H1 (cell line): Measurements from ENCODE around the gene PRDX2. TPM values are rescaled to one million over a fixed set of nuclear protein-coding genes. Genes with fewer than 3 reads are reported as not detected.

Experiments
- CBX8 ChIP-seq: fragments of 300-800, 300-1000 bp; sonication (generic); IDR thresholded peaks from 2 replicates; pipeline ENCODE4 v1.7.1; 2016; ENCODE audit warnings: low read depth, low read length, borderline replicate concordance
- KDM4A ChIP-seq: IDR thresholded peaks from one replicate; pipeline ENCODE4 v1.7.1; 2012; ENCODE audit warnings: low read depth, mild to moderate bottlenecking, moderate library complexity, low read length, inconsistent platforms; ENCODE audit not compliant: severe bottlenecking
- POU5F1 ChIP-seq: IDR thresholded peaks from 2 replicates; pipeline ENCODE4 v1.6.1; 2011; ENCODE audit warnings: low read depth, mild to moderate bottlenecking, low read length, moderate library complexity
- RXRA ChIP-seq: IDR thresholded peaks from 2 replicates; pipeline ENCODE4 v1.6.1; 2011; ENCODE audit warnings: low read depth, mild to moderate bottlenecking, low read length, moderate library complexity; ENCODE audit not compliant: insufficient read depth
- TCF12 ChIP-seq: IDR thresholded peaks from 2 replicates; pipeline ENCODE4 v1.6.1; 2011; ENCODE audit warnings: low read depth, mild to moderate bottlenecking, low read length
- YY1 ChIP-seq: IDR thresholded peaks from 2 replicates; pipeline ENCODE4 v1.6.1; 2011; ENCODE audit warnings: low read depth, mild to moderate bottlenecking, low read length
- polyA plus RNA-seq, 7 experiments: library from polyadenylated mRNA; depleted of rRNA in 3 of 7; stranded (reverse) in 5 of 7; unstranded in 2 of 7; fragments of >200 nt in 5 of 7; fragments of 200-250 nt in 2 of 7; gene quantifications; 1 replicate in 5 of 7; 2 replicates in 1 of 7; 4 replicates in 1 of 7; pipeline versions ENCODE4 v1.2.1 to v1.2.3, GENCODE V29; 2011 to 2013; ENCODE audit warnings: missing spikeins in 2 of 7, mixed read lengths in 2 of 7
- total RNA-seq: library from RNA; stranded (reverse); fragmentation: NEBNext Ultra II Directional; extraction: Animal tissue kit (Norgen Biotek cat#: 25700); gene quantifications from 2 replicates; pipeline ENCODE4 v1.2.1, GENCODE V29; 2021

The PRDX2 gene
- total and polyA plus RNA-seq, 2 of the 8 experiments (the other 6 are each of a cell fraction or from before 2014, with no cell fraction given), result 380 to 748 TPM

- TF ChIP-seq CBX8, result no peak
- TF ChIP-seq RXRA, result no peak
- no peak for TF ChIP-seq YY1
- no peak for TF ChIP-seq TCF12
- TF ChIP-seq KDM4A, result no peak
- TF ChIP-seq POU5F1, result no peak
- TF ChIP-seq, all 59 proteins: peak for 0
Measured at GRCh38 chr19:12833418-12833737, 31.8 kb upstream of the PRDX2 start (continued).
